Sciatic nerve (tissue), 2 donors: ENCODE results near the gene GAS2. TPM values are rescaled to one million over a fixed set of nuclear protein-coding genes. Genes with fewer than 3 reads are reported as not detected.
A peak's percentile ranks its signal among the peaks of the same experiment; 100 is the strongest.

Experiments used
- ATAC-seq: fragments of 200-7000 bp; cut with Tn5 transposase; one replicate; pipeline ENCODE4 v1.9.1; 2020; ENCODE audit warnings: mild to moderate bottlenecking, moderate library complexity
- DNase-seq: peaks from one replicate; pipeline ENCODE4 v3.0.0-alpha.2; 2020; ENCODE audit warnings: low spot score
- intact Hi-C: fragments of 100-400 bp; cut with DNase I; formaldehyde crosslinking; loops from one replicate; pipeline ENCODE4 v1.14.2; 2022
- total RNA-seq: library from RNA; stranded (reverse); fragmentation: NEBNext Ultra II Directional; extraction: Animal tissue kit (Norgen Biotek cat#: 25700); gene quantifications from one replicate; pipeline ENCODE4 v1.2.1, GENCODE V29; 2021
- donor health status: DM: no; HTN: no; CAD: no.
- donor health status: DM: no; HTN: no; CAD: no.

The GAS2 gene
- total RNA-seq, 1 donor from 2014 or later = 22.1 TPM

DNA sequence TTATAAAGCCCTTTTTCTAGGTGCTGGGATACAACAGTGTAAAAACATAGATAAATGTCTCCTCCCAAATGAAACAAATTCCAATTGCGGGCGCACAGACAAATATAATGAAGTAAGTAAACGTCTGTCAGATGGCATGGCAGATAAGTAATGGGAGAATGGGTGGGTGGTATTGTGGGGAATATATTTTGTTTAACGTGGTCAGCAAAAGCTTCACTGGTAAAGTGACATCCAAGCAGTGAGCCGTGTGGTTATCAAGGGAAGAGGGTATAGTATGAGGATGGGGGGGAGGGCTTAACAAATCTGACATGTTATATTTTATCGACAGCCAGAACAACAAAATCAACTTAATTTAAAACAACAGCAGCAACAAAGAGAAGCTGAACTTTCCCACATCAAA is 162.0 kb downstream of the GAS2 start:
- ATAC-seq (no peak), DNase-seq (no peak)
- intact Hi-C loops = no loop called here

DNA sequence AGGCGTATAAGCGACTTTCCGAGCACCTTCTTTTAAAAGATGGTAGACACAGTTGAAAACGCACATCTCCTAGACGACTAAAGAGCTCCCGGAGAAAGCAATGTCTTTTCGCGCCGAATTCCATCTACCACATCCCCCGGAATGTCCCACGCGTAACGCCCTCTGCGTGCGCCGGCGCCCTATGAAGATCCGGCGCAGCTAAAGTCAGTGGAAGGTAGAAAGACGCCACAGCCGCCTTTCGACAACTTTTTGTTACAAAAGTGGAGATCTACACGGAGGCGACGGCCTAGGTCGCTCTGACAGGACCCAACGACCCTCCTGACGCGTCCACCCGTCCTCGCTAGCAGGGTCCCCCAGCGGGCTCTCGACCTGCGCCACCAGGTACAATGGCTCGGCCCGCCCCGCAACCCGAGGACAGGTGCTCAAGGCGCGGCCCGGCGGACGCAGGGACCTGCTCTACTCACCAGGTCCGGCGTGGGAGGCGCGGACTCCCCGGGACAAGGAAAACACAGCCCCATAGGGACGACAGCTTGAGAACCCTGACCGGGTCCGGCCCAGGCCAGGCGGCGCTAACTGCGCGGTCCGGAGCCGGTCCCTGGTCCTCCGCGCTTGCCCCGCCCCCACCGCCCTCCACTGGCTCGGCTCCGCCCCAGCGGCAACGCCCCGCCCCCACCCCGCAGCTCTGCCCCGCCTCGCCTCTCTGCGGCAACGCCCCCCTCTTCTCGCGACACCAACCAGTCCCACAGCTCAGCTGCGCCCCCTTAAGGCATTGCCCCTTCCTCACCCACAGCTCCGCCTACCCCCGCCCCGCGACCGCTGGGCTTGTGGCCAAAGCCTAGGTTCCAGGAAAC is 163.0 kb downstream of the GAS2 start, which contains the start of gene SVIP:
TSS of gene SVIP (minus strand) at position 571 of the 851 bp plus-strand sequence. CDS start at position 518, 53 bp downstream.
- DNase-seq (peak; percentile 98), ATAC-seq (peak; percentile 99)
- intact Hi-C loops = no loop called here

DNA sequence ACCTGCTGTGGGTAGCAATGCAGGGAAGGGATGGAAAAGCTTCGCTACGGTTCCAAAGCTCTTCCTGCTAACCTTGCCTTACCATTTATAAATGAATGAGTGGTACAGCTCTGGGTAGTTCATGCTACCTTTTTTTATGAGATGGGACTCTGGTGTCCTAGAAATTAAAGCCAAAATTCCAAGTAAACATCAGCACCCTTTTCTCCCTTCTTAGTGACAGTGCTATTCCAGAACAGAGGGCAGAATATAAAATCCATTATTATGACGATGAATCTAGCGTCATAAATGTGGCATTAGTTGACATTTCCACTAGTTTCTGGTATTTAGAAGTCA is 163.6 kb downstream of the GAS2 start:
- no peak for DNase-seq
- ATAC-seq = no peak
- intact Hi-C loops = no loop called here

- DNase-seq (no peak), ATAC-seq (no peak)
- intact Hi-C loops = no loop called here
Observed at GRCh38 chr11:22832315-22833015, 166.1 kb downstream of the GAS2 start.

GRCh38 chr11:22846726-22847125 is 180.3 kb downstream of the GAS2 start:
- intact Hi-C loops = no loop called here
- no peak for ATAC-seq
- no peak for DNase-seq

- intact Hi-C loops = no loop called here
- no peak for ATAC-seq
- DNase-seq = no peak
Observed at GRCh38 chr11:22851477-22851876, 185.1 kb downstream of the GAS2 start.

GRCh38 chr11:22859756-22860155 is 193.3 kb downstream of the GAS2 start:
- no peak for DNase-seq
- intact Hi-C loops = no loop called here

DNA sequence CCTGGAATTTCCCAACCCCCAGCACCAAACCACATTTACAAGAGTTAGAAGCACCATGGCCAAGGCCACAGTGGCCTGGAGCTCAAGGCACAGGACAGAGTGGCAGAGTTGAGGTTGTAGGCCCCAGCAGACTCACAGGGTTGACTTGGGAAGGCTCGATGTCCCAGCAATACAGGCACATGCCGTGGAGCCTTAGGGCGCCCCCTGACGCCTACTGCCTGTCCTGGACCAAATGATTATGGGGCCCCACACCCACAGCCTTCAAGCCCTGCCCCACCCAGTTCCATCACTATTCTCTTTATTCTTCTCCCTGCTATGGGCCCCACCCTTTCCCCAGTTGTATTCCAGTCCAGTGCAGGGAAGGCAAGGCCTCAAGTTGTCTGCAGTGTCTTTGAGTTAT is 193.8 kb downstream of the GAS2 start, which contains the start of gene CCDC179:
TSS of gene CCDC179 (minus strand) at position 234 of the 400 bp plus-strand sequence. CDS start at position 181, 53 bp downstream.
- ATAC-seq (no peak), DNase-seq (no peak)
- intact Hi-C loops = no loop called here

More at GRCh38 chr11:22859756-22860155, 193.3 kb downstream of the GAS2 start:
- no peak for ATAC-seq

Other genes starting within 250 kb of the GAS2 start
- gene FANCF, start 40.8 kb upstream of the GAS2 start, total RNA-seq = 8.4 TPM
- gene SVIP, start 163.2 kb downstream of the GAS2 start, total RNA-seq = 137 TPM
- not detected for gene CCDC179, start 193.9 kb downstream of the GAS2 start, total RNA-seq